NCI-H1694 (cell line): Measurements from ENCODE around the gene C16orf92.

Experiments
- DNase-seq: peaks from one replicate; lab custom pipeline; 2025; lab: John Stamatoyannopoulos, UW

Gene C16orf92, protein sequence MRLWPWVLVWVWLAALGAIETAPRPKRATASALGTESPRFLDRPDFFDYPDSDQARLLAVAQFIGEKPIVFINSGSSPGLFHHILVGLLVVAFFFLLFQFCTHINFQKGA

GRCh38 chr16:30022887-30023286, at the start of gene C16orf92:
Gene C16orf92, plus strand, starts transcription at chr16:30023198. Its CDS starts 143 bp downstream, at chr16:30023341.
- DNase-seq, result no peak

DNA sequence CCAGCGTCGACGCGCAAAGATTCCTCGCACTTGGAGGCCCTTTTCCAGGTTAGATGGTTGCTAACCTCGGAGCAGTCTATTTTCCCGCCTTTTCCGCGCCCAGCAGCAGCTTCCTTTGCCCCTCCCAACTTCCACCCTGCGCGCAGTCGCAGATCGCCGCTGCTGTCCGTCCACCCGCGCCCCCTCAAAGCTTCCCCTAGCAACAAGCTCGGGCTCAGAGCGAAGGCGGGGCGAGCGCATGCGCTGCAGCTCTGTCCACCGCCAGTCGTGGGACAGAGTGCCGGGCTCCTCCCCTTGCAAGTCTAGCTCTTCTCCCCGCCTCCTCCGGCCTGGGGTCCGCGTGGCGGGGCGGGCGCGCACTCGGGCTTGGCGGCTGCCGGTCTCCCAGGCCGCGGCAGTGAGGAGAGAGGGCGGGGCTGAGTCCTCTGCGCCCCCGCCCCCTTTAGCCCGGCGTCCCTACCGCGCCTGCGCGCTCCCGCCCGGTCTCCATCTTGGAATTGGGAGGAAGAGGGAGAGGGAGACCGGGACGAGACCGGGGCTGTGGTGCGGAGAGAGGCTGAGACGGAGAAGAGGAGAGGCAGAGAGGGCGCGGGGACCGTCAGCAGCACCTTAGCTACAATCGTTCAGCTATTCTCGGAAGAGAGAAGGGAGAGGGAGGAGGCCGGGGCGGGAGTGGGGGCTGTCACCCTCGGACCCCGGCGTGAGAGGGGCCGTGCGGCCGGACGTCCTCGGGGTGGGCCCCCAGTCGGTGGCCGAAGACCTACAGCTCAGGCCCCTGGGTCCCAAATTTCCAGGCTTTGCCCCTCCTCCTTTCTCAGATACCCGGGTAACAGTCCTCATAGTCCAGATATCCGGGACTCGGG, 49.4 kb upstream of the C16orf92 start, which contains the start of gene TAOK2:
TSS of gene TAOK2 (plus strand) at position 485 of the 863 bp plus-strand sequence. CDS start 3,905 bp downstream, outside the sequence.
- peak; percentile 90 for DNase-seq

DNA sequence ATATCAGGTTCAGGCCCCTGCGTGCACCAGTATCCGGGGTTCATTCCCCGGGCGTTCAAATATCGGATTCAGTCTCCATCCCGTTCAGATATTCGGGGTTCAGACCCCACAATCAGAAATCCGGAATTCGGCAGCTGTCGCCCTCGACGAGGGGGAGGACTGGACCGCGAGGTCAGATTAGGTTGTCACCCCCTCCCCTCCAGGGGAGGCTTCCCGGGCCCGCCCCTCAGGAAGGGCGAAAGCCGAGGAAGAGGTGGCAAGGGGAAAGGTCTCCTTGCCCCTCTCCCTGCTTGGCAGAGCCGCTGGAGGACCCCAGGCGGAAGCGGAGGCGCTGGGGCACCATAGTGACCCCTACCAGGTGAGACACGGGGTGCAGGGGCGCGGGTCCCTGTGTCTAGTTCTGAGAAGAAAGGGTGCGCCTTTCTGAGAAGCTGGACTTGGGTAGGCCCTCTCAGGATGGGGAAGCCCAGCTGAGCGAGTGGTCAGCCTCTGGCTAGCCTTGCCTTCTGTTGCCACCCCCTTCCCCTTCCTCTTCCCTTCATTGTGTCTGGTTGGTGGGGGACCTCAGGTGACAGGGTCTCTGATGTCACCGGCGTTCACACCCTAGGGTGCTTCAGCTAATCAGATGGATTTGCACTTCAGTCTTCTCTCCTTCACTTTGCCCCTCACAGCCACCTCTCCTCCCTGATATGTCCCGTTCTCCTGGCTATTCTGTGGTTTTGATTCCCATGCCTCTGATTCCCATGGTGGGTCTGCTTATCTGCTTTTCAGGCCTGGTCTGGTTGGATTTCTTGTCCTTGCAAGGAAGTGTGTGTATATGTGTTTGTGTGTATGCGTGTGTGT, 48.5 kb upstream of the C16orf92 start:
- no peak for DNase-seq

DNA sequence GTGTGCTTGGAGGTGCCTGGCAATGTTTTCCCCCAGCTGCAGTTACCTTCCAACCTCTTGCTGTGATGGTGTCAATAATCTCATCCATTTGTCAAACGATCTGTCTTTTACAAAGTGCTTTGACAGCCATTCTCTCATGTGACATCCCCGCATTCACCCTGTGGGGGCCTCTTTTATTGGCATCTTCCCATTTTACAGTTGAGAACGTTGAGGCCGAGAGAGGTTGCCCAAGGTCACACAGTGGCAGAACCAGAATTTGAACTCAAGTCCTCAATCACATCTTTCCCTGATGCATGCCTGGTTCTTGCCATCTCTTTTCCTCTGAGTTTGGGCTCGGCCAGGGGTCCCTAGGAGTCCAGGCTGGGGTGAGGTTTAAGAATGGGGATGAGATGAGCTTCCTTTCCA, 47.9 kb upstream of the C16orf92 start:
- DNase-seq, result no peak

GRCh38 chr16:29975811-29976511, 47.0 kb upstream of the C16orf92 start:
- no peak for DNase-seq

- no peak for DNase-seq
Observed at GRCh38 chr16:29977063-29977825, 45.8 kb upstream of the C16orf92 start.

DNA sequence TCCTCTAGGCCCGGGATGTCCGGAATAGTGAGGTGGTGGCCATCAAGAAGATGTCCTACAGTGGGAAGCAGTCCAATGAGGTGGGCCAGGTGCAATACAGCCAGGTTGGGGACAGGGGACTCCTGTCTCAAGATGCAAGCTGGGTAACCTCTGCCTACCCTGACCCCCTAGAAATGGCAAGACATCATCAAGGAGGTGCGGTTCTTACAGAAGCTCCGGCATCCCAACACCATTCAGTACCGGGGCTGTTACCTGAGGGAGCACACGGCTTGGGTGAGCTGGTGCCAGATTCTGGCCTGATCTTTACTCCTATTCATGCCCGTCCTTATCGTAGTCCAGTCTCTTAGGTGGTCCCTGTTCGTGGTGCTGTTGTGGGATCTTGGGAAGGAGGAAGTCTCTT, 44.9 kb upstream of the C16orf92 start:
- no peak for DNase-seq

- DNase-seq, result no peak
Observed at GRCh38 chr16:29978564-29979270, 44.3 kb upstream of the C16orf92 start.

GRCh38 chr16:29982560-29983419, 40.2 kb upstream of the C16orf92 start:
- DNase-seq, result no peak

- DNase-seq, result no peak
Observed at GRCh38 chr16:29983420-29984136, 39.4 kb upstream of the C16orf92 start.

DNA sequence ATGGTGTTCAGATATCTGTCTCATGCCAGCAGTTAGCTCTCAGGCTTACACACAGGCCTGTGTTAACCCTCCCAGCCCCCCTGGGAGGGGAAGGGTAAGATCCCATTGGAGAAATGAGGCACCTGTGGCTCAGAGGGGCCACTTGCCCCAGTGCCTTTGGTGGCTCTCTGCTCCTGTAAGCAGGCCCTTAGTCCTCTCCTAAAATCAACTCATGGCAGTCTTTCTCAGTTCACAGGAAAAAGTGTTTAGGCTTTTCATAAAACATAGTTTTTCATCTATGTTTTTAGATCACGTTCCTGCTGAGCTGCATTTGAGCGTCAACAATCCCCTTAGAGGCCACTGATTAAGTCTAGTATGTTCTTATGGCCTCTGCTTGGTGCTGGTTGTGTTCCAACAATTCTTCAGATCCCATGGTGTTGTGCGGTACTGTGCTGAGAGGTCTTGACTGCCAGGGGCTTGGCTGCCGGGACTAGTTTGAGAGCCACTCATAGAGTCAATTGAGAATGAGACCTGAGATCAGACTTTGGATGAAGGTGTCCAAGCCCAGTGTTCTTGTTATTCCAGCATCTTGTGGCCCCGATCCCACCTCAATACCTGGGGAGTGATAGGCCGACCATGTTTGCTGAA, 38.7 kb upstream of the C16orf92 start:
- DNase-seq, result no peak

DNA sequence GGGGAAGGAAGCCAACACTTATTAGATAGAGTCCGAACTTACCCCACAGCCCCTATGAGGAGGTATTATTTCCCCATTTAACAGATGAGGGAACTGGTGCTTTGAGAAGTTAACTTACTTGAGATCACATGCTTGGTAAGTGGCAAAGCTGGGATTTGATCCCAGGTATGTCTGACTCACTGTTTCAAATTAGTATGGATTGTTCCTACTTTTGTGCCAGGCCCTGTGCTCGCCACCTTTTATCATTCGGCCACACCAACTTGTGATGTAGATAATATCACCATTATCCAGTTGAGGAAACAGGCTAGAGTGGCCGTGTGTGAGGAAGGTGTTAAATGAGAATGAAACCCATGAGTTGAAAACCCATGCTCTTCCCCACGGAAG, 38.2 kb upstream of the C16orf92 start:
- no peak for DNase-seq

DNA sequence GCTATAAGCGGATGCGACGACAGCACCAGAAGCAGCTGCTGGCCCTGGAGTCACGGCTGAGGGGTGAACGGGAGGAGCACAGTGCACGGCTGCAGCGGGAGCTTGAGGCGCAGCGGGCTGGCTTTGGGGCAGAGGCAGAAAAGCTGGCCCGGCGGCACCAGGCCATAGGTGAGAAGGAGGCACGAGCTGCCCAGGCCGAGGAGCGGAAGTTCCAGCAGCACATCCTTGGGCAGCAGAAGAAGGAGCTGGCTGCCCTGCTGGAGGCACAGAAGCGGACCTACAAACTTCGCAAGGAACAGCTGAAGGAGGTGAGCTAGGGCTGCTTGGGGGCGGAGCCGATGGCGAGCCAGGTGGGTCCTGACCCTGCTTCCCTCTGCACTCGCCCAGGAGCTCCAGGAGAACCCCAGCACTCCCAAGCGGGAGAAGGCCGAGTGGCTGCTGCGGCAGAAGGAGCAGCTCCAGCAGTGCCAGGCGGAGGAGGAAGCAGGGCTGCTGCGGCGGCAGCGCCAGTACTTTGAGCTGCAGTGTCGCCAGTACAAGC, 37.7 kb upstream of the C16orf92 start:
- DNase-seq, result no peak

DNA sequence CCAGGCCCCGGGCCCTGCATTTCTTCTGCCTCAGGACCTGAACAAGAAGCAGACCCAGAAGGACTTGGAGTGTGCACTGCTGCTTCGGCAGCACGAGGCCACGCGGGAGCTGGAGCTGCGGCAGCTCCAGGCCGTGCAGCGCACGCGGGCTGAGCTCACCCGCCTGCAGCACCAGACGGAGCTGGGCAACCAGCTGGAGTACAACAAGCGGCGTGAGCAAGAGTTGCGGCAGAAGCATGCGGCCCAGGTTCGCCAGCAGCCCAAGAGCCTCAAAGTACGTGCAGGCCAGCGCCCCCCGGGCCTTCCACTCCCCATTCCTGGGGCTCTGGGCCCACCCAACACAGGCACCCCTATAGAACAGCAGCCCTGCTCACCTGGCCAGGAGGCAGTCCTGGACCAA, 36.8 kb upstream of the C16orf92 start:
- no peak for DNase-seq

DNA sequence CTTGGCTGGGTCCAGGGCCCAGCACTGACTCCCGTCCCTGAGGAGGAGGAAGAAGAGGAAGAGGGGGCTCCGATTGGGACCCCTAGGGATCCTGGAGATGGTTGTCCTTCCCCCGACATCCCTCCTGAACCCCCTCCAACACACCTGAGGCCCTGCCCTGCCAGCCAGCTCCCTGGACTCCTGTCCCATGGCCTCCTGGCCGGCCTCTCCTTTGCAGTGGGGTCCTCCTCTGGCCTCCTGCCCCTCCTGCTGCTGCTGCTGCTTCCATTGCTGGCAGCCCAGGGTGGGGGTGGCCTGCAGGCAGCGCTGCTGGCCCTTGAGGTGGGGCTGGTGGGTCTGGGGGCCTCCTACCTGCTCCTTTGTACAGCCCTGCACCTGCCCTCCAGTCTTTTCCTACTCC, 36.1 kb upstream of the C16orf92 start:
- DNase-seq, result no peak

DNA sequence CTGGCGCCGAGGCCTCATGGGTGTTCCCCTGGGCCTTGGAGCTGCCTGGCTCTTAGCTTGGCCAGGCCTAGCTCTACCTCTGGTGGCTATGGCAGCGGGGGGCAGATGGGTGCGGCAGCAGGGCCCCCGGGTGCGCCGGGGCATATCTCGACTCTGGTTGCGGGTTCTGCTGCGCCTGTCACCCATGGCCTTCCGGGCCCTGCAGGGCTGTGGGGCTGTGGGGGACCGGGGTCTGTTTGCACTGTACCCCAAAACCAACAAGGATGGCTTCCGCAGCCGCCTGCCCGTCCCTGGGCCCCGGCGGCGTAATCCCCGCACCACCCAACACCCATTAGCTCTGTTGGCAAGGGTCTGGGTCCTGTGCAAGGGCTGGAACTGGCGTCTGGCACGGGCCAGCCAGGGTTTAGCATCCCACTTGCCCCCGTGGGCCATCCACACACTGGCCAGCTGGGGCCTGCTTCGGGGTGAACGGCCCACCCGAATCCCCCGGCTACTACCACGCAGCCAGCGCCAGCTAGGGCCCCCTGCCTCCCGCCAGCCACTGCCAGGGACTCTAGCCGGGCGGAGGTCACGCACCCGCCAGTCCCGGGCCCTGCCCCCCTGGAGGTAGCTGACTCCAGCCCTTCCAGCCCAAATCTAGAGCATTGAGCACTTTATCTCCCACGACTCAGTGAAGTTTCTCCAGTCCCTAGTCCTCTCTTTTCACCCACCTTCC, 35.5 kb upstream of the C16orf92 start:
- DNase-seq, result no peak

DNA sequence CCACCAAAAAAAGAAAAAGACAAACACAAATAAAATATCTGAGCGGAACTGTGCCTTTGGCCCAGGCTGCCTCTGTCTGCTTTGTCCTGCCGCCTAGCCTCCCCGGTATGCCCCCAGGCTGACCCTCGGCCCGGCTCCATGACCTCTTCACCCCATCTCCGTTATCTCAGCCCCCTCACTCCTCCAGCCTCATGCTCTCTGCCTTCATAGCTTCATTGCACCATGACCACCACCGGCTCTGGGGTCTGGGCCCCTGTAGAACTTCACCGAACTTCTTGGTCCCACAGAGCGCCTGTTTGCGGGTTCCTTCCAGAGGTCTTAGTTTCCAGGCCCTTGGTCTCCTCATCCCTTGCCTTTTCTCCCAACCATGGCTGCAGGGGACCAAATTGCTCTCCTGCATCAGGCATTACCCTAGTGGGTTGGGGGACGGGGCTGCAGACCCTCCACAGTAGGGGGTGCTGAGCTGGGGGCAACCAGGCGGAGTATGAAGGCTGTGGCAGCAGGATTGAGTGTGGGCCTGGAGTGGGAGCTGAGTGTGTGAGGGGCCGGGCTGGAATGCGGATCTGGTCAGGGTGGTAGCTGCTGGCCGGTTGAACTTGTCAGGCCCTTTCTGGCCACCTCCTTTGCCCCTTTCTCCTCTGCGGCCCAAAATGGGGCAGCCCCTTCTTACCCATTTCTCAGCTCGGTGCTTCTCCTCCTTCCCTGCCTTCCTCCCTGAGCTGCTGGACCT, 34.5 kb upstream of the C16orf92 start:
- no peak for DNase-seq
